NCI-H748 treated with DMSO at 0.1 percent for 48 hours (cell line): Measurements from ENCODE around the gene ATF6B.

Experiments
- DNase-seq: peaks from one replicate; lab custom pipeline; 2025; lab: John Stamatoyannopoulos, UW

Gene ATF6B

GRCh38 chr6:32127717-32128592 lies at the start of gene ATF6B:
Gene ATF6B, minus strand, starts transcription at chr6:32128246. Its CDS starts 39 bp downstream, at chr6:32128207.
- DNase-seq, result peak; percentile 99

GRCh38 chr6:32177183-32177787 lies 49.2 kb upstream of the ATF6B start:
- peak; percentile 90 for DNase-seq

- peak; percentile 54 for DNase-seq
Observed at GRCh38 chr6:32176476-32177182, 48.6 kb upstream of the ATF6B start.

- DNase-seq, result peak; percentile 96
Observed at GRCh38 chr6:32175711-32176475, 47.8 kb upstream of the ATF6B start, which contains the start of gene AGPAT1. Gene AGPAT1, minus strand, starts transcription at chr6:32176084. Its CDS starts 4,588 bp downstream, at chr6:32171496.

- DNase-seq, result no peak
Observed at GRCh38 chr6:32175322-32175710, 47.3 kb upstream of the ATF6B start.

- no peak for DNase-seq
Observed at GRCh38 chr6:32174416-32174815, 46.4 kb upstream of the ATF6B start.

- DNase-seq, result no peak
Observed at GRCh38 chr6:32173051-32173727, 45.1 kb upstream of the ATF6B start.

- no peak for DNase-seq
Observed at GRCh38 chr6:32171234-32171633, 43.2 kb upstream of the ATF6B start.

GRCh38 chr6:32170294-32170693 lies 42.2 kb upstream of the ATF6B start:
- DNase-seq, result no peak

GRCh38 chr6:32168807-32169591 lies 41.0 kb upstream of the ATF6B start:
- DNase-seq, result no peak

- DNase-seq, result no peak
Observed at GRCh38 chr6:32168350-32168749, 40.3 kb upstream of the ATF6B start.

- no peak for DNase-seq
Observed at GRCh38 chr6:32167761-32168262, 39.8 kb upstream of the ATF6B start.

GRCh38 chr6:32167154-32167760 lies 39.2 kb upstream of the ATF6B start:
- DNase-seq, result no peak

- no peak for DNase-seq
Observed at GRCh38 chr6:32166411-32167061, 38.5 kb upstream of the ATF6B start.

GRCh38 chr6:32164295-32164694 lies 36.2 kb upstream of the ATF6B start, which contains the start of gene EGFL8:
Gene EGFL8, plus strand, starts transcription at chr6:32164595. Its CDS starts 1,571 bp downstream, at chr6:32166166.
- DNase-seq, result no peak

GRCh38 chr6:32163559-32164258 lies 35.7 kb upstream of the ATF6B start:
- DNase-seq, result no peak

- DNase-seq, result no peak
Observed at GRCh38 chr6:32158052-32158451, 30.0 kb upstream of the ATF6B start.

GRCh38 chr6:32156891-32157290 lies 28.8 kb upstream of the ATF6B start:
- DNase-seq, result no peak
